K562 (cell line): Measurements from ENCODE around the gene SHANK1. TPM values are rescaled to one million over a fixed set of nuclear protein-coding genes. Genes with fewer than 3 reads are reported as not detected.

ENCODE experiments used
- ATAC-seq: fragments of 200-7000 bp; cut with Tn5 transposase; 3 replicates; pipeline ENCODE4 v1.9.1; 2020; ENCODE audit warnings: moderate library complexity
- BruUV-seq: library from RNA; stranded (reverse); fragments of 400-500 nt; replicated peaks from 2 replicates; lab custom pipeline; 2021; lab: Mats Ljungman, UMichigan
- CTCF ChIA-PET: fragments of 300-600 bp; formaldehyde crosslinking; extraction: SDS; loops from one replicate; lab custom pipeline; 2021; ENCODE audit warnings: low intra/inter-chr PET ratio; lab: Yijun Ruan, JAX
- POLR2A ChIA-PET: fragments of 300-600, 350-650 bp; sonication (Branson Sonifier 250); formaldehyde crosslinking; extraction: SDS; loops from one replicate; lab custom pipeline; 2021; ENCODE audit warnings: antibody characterized with exemption, inconsistent platforms; lab: Yijun Ruan, JAX
- DNase-seq, 4 experiments: peaks; one replicate each; pipeline versions ENCODE4 v3.0.0 to v3.0.0-alpha.2; 2011 to 2018; ENCODE audit warnings: low spot score in 3 of 4, mixed read lengths in 3 of 4; ENCODE audit errors: extremely low read depth in 1 of 4
- FAIRE-seq: peaks from 2 replicates; lab custom pipeline; 2011; peaks lifted over from hg19 to GRCh38; lab: Jason Lieb, UNC
- H2AFZ ChIP-seq: 2 replicates; pipeline ENCODE4 v1.6.0; 2011; ENCODE audit warnings: low read depth, low read length, control low read depth, inconsistent platforms
- H3K27ac ChIP-seq: fragments of 200-600 bp; 3 replicates; pipeline ENCODE4 v1.8.0; 2011; ENCODE audit warnings: low read depth, mild to moderate bottlenecking, control low read depth, inconsistent platforms, low read length, moderate library complexity, mixed read lengths; ENCODE audit errors: extremely low read depth
- H3K27me3 ChIP-seq, 2 experiments: fragments of 300-600 bp in 1 of 2; 2 replicates in 1 of 2; 3 replicates in 1 of 2; pipeline versions ENCODE4 v1.6.0 to v1.8.0; 2011; ENCODE audit warnings: inconsistent platforms in 2 of 2, low read length in 2 of 2, mild to moderate bottlenecking in 1 of 2, mixed read lengths in 1 of 2, moderate library complexity in 1 of 2; ENCODE audit not compliant: control insufficient read depth in 2 of 2, insufficient read depth in 2 of 2
- H3K36me3 ChIP-seq: fragments of 300-600 bp; 3 replicates; pipeline ENCODE4 v1.8.0; 2011; ENCODE audit warnings: mild to moderate bottlenecking, low read length, inconsistent platforms; ENCODE audit not compliant: control insufficient read depth, insufficient read depth
- H3K4me1 ChIP-seq, 2 experiments: fragments of 200-600 bp in 1 of 2; replicated peaks in 1 of 2; 2 replicates in 1 of 2; 3 replicates in 1 of 2; pipeline versions ENCODE4 v1.5.1 to v1.8.0; 2011; ENCODE audit warnings: inconsistent platforms in 2 of 2, low read length in 2 of 2, mild to moderate bottlenecking in 1 of 2, mixed read lengths in 1 of 2, moderate library complexity in 1 of 2; ENCODE audit not compliant: control insufficient read depth in 2 of 2, insufficient read depth in 2 of 2
- H3K4me2 ChIP-seq: 2 replicates; pipeline ENCODE4 v1.6.1; 2011; ENCODE audit warnings: low read length, control low read depth, inconsistent platforms, mixed read lengths; ENCODE audit not compliant: insufficient read depth
- H3K4me3 ChIP-seq: fragments of 200-600 bp; sonication (generic), shearing (Covaris generic); 2 replicates; pipeline ENCODE4 v1.5.1; 2016; ENCODE audit warnings: control low read depth, inconsistent platforms
- H3K79me2 ChIP-seq: fragments of 200-600 bp; 3 replicates; pipeline ENCODE4 v1.8.0; 2011; ENCODE audit warnings: low read length, inconsistent platforms; ENCODE audit not compliant: control insufficient read depth, insufficient read depth
- H3K9ac ChIP-seq, 2 experiments: 2 replicates each; pipeline versions ENCODE4 v1.6.0 to v1.6.1; 2011; ENCODE audit warnings: low read depth in 2 of 2, low read length in 2 of 2, control low read depth in 1 of 2, inconsistent platforms in 1 of 2, mild to moderate bottlenecking in 1 of 2, mixed read lengths in 1 of 2; ENCODE audit not compliant: insufficient read depth in 1 of 2
- H3K9me1 ChIP-seq: one replicate; pipeline ENCODE4 v1.6.0; 2011; ENCODE audit warnings: inconsistent platforms, mild to moderate bottlenecking, low read length, moderate library complexity; ENCODE audit not compliant: control insufficient read depth, insufficient read depth
- H3K9me3 ChIP-seq: replicated peaks from 2 replicates; pipeline ENCODE4 v1.5.1; 2011; ENCODE audit warnings: low read depth, low read length, inconsistent platforms; ENCODE audit not compliant: control insufficient read depth, insufficient read depth
- H4K20me1 ChIP-seq: replicated peaks from 2 replicates; pipeline ENCODE4 v1.6.1; 2011; ENCODE audit warnings: low read length, inconsistent platforms, mixed read lengths; ENCODE audit not compliant: control insufficient read depth, insufficient read depth
- ATF7 ChIP-seq: fragments of 450-650 bp; IDR thresholded peaks from 2 replicates; pipeline ENCODE4 v1.7.1; 2014; ENCODE audit warnings: mild to moderate bottlenecking, moderate library complexity
- CCAR2 ChIP-seq: fragments of 200-400 bp; formaldehyde crosslinking; IDR thresholded peaks from 2 replicates; pipeline ENCODE4 v1.6.1; 2017; ENCODE audit warnings: mild to moderate bottlenecking, low read depth, low read length
- GABPA ChIP-seq: fragments of 200-800 bp; sonication (Bioruptor generic); conservative IDR thresholded peaks from 2 replicates; pipeline ENCODE4 v1.6.1; 2016; ENCODE audit warnings: low read depth, missing genetic modification characterization, missing compliant biosample characterization
- HNRNPLL ChIP-seq: fragments of 200-400 bp; formaldehyde crosslinking; IDR thresholded peaks from 2 replicates; pipeline ENCODE4 v1.6.1; 2017; ENCODE audit warnings: low read length, low read depth, mild to moderate bottlenecking; ENCODE audit not compliant: poor library complexity, severe bottlenecking
- MCM2 ChIP-seq: fragments of 450-650 bp; IDR thresholded peaks from 2 replicates; pipeline ENCODE4 v1.6.1; 2017; ENCODE audit warnings: low read depth, mild to moderate bottlenecking
- NR1H2 ChIP-seq: sonication (generic); formaldehyde crosslinking; IDR thresholded peaks from 2 replicates; pipeline ENCODE4 v1.4.0; 2020; ENCODE audit warnings: mild to moderate bottlenecking, missing genetic modification reagents
- PBX2 ChIP-seq, 2 experiments: IDR thresholded peaks in 1 of 2; conservative IDR thresholded peaks in 1 of 2; 2 replicates each; pipeline ENCODE4 v1.6.1; 2016; ENCODE audit warnings: low read depth in 2 of 2, mild to moderate bottlenecking in 1 of 2, missing compliant biosample characterization in 1 of 2, missing genetic modification characterization in 1 of 2, moderate library complexity in 1 of 2
- POLR2A ChIP-seq: fragments of 450-650 bp; conservative IDR thresholded peaks from 2 replicates; pipeline ENCODE4 v1.6.1; 2016
- SMARCA5 ChIP-seq: fragments of 450-650 bp; IDR thresholded peaks from 2 replicates; pipeline ENCODE4 v1.6.1; 2016
- ZHX1 ChIP-seq: fragments of 150-350 bp; conservative IDR thresholded peaks from 2 replicates; pipeline ENCODE4 v1.6.1; 2014; ENCODE audit warnings: low read length
- ZKSCAN1 ChIP-seq: fragments of 150-350 bp; IDR thresholded peaks from 2 replicates; pipeline ENCODE4 v1.6.1; 2016; ENCODE audit warnings: low read depth, low read length
- ZNF143 ChIP-seq: sonication (generic); formaldehyde crosslinking; IDR thresholded peaks from 2 replicates; pipeline ENCODE4 v1.9.0; 2022; ENCODE audit warnings: mild to moderate bottlenecking, missing genetic modification reagents
- ZNF57 ChIP-seq: fragments of 450-650 bp; formaldehyde crosslinking; IDR thresholded peaks from 2 replicates; pipeline ENCODE4 v1.4.0; 2020; ENCODE audit warnings: mild to moderate bottlenecking, moderate library complexity
- WGBS: fragments of 100-300 bp; shearing (Covaris generic); methylation state at CpG from one replicate; pipeline ENCODE4 v1.1.6; 2016; ENCODE audit warnings: low coverage, mixed read lengths; ENCODE audit not compliant: insufficient coverage; ENCODE audit errors: missing lambda C conversion rate; 5-methylcytosine and 5-hydroxymethylcytosine counted together
- in situ Hi-C: fragments of 300-500 bp; cut with MboI; formaldehyde crosslinking; loops from 4 replicates; pipeline ENCODE4 v1.15.0; 2018; ENCODE audit warnings: inconsistent platforms, mixed read lengths
- intact Hi-C: fragments of 100-400 bp; cut with micrococcal nuclease; formaldehyde crosslinking; loops from 2 replicates; pipeline ENCODE4 v1.14.2; 2022
- polyA plus RNA-seq, 8 experiments: library from polyadenylated mRNA; depleted of rRNA in 4 of 8; stranded (reverse) in 5 of 8; unstranded in 3 of 8; fragments of >200 nt; fragmentation: Nextera tagmentation in 2 of 8; fragmentation: Illumina TruSeq in 1 of 8; extraction: Ambion mirVana in 2 of 8; extraction: Trizol in 1 of 8; gene quantifications; 2 replicates each; pipeline versions ENCODE4 v1.2.1 to v1.2.3, GENCODE V29; 2011 to 2014; ENCODE audit warnings: inconsistent platforms in 1 of 8, missing spikeins in 1 of 8
- total RNA-seq, 7 experiments: library from RNA; depleted of rRNA in 6 of 7; stranded (reverse); fragments of >200 nt in 6 of 7; fragmentation: Illumina TruSeq in 2 of 7; extraction: Trizol in 2 of 7; gene quantifications; 2 replicates each; pipeline versions ENCODE4 v1.2.1 to v1.2.3, GENCODE V29; 2011 to 2021; ENCODE audit warnings: low replicate concordance in 1 of 7
- TF ChIP-seq, protein P1 (sequence below): fragments of 450-650 bp; IDR thresholded peaks from 2 replicates; pipeline ENCODE4 v1.6.1; 2018; ENCODE audit not compliant: partially characterized antibody

The SHANK1 gene
- total and polyA plus RNA-seq, 9 of the 15 experiments (the other 6 are each of a cell fraction or from before 2014, with no cell fraction given): 0.33 to 1.3 (median 0.55) TPM; not detected in 2

DNA sequence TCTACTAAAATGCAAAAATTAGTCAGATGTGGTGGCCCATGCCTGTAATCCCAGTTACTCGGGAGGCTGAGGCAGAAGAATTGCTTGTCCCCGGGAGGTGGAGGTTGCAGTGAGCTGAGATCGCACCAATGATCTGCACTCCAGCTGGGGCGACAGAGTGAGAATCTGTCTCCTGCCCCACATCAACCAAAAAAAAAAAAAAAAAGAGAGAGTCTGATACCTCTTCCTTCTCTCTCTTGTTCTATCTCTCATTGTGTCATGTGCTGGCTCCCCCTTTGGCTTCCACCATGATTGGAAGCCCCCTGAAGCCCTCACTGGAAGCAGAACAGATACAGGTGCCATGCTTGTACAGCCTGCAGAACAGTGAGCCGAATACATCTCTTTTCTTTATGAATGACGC is 23.9 kb upstream of the SHANK1 start:
- Histone ChIP-seq H3K4me1 (peaks cover 46 to 55% of the 10 kb centered on the region in 2 experiments), H3K4me3 (peak overlapping the region; percentile 12; the same call in 1 of the 2 replicates), H3K27me3 (no peaks in the 10 kb centered on the region), H3K9me1 (no peaks in the 10 kb centered on the region), H3K9me3 (peaks cover 4% of the 10 kb centered on the region; the same call in 1 of the 2 replicates), H3K36me3 (no peaks in the 10 kb centered on the region), H2AFZ (peak overlapping the region; percentile 97), H3K9ac (peak overlapping the region; percentile 65 to 84; a peak in 3 of 4 replicates), H4K20me1 (no peaks in the 10 kb centered on the region), H3K4me2 (peak overlapping the region; percentile 77), H3K79me2 (no peaks in the 10 kb centered on the region), H3K27ac (peak overlapping the region; percentile 84)
- ChIA-PET CTCF (no interaction called here), POLR2A (interaction anchor here (0.7 to 1.8 kb wide), 5 partner anchors 9 to 36 kb away, joined by 3 to 13 read pairs (median 6); no protein-coding TSS in a partner anchor)
- in situ Hi-C loops (no loop called here), intact Hi-C loops (no loop called here)
- ATAC-seq: peak; percentile 5
- WGBS: 46% methylated on average over 4 of the region's 6 CpGs
- FAIRE-seq: no peak
- no TSS peak for BruUV-seq
- DNase-seq: no peak
- TF ChIP-seq ATF7: 0 out of 2 replicates have a peak, but pooled peaks have one; percentile 18
- no peak for TF ChIP-seq GABPA (tag)
- TF ChIP-seq ZNF57 (CRISPR knock-in tag): no peak
- TF ChIP-seq ZHX1: no peak
- TF ChIP-seq ZNF143: 0 out of 2 replicates have a peak, but pooled peaks have one; percentile 28
- TF ChIP-seq, protein P1, sequence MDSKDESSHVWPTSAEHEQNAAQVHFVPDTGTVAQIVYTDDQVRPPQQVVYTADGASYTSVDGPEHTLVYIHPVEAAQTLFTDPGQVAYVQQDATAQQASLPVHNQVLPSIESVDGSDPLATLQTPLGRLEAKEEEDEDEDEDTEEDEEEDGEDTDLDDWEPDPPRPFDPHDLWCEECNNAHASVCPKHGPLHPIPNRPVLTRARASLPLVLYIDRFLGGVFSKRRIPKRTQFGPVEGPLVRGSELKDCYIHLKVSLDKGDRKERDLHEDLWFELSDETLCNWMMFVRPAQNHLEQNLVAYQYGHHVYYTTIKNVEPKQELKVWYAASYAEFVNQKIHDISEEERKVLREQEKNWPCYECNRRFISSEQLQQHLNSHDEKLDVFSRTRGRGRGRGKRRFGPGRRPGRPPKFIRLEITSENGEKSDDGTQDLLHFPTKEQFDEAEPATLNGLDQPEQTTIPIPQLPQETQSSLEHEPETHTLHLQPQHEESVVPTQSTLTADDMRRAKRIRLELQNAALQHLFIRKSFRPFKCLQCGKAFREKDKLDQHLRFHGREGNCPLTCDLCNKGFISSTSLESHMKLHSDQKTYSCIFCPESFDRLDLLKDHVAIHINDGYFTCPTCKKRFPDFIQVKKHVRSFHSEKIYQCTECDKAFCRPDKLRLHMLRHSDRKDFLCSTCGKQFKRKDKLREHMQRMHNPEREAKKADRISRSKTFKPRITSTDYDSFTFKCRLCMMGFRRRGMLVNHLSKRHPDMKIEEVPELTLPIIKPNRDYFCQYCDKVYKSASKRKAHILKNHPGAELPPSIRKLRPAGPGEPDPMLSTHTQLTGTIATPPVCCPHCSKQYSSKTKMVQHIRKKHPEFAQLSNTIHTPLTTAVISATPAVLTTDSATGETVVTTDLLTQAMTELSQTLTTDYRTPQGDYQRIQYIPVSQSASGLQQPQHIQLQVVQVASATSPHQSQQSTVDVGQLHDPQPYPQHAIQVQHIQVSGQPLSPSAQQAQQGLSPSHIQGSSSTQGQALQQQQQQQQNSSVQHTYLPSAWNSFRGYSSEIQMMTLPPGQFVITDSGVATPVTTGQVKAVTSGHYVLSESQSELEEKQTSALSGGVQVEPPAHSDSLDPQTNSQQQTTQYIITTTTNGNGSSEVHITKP: peak; percentile 95
- no peak for TF ChIP-seq HNRNPLL
- no peak for TF ChIP-seq NR1H2 (CRISPR knock-in tag)
- TF ChIP-seq MCM2: no peak
- TF ChIP-seq POLR2A: peak; percentile 8; the same call in 1 of the 2 replicates
- TF ChIP-seq CCAR2: no peak
- no peak for TF ChIP-seq ZKSCAN1
- TF ChIP-seq SMARCA5: no peak
- no peak for TF ChIP-seq PBX2 (CRISPR knock-in tag; IDR thresholded peaks at IDR 0.05; ENCODE audit: low read depth)
- TF ChIP-seq PBX2 (tag; conservative IDR thresholded peaks at IDR 0.05; ENCODE audit: low read depth): no peak
